CD4-positive, alpha-beta T cell (primary cell): ENCODE results near the gene GALNT12. TPM values are rescaled to one million over a fixed set of nuclear protein-coding genes. Genes with fewer than 3 reads are reported as not detected.

Experiments
- ATAC-seq: fragments of 200-7000 bp; cut with Tn5 transposase; one replicate; pipeline ENCODE4 v1.10.0; 2022; ENCODE audit warnings: mild to moderate bottlenecking; ENCODE audit not compliant: poor library complexity
- CTCF ChIA-PET: fragments of 350-600 bp; sonication (Branson Sonifier 250); formaldehyde crosslinking; loops from one replicate; lab custom pipeline; 2021; ENCODE audit warnings: antibody characterized with exemption, inconsistent platforms; lab: Charles Lee
- POLR2A ChIA-PET: fragments of 350-600 bp; sonication (Branson Sonifier 250); formaldehyde crosslinking; loops from one replicate; lab custom pipeline; 2021; ENCODE audit warnings: antibody characterized with exemption, inconsistent platforms; lab: Charles Lee
- DNase-seq, 14 experiments: peaks; one replicate each; pipeline ENCODE4 v3.0.0-alpha.2; 2013 to 2020; ENCODE audit warnings: mixed read lengths in 2 of 14
- H3K27ac ChIP-seq, 2 donors: one replicate each; pipeline versions ENCODE4 v1.5.1 to v1.7.0; 2013; ENCODE audit warnings: low read length in 2 of 2, low read depth in 1 of 2, mild to moderate bottlenecking in 1 of 2
- H3K27me3 ChIP-seq, 2 experiments: 1 replicate in 1 of 2; 2 replicates in 1 of 2; pipeline versions ENCODE4 v1.6.1 to v1.7.0; 2013; ENCODE audit warnings: low read length in 2 of 2, control low read depth in 1 of 2, mild to moderate bottlenecking in 1 of 2, moderate library complexity in 1 of 2; ENCODE audit not compliant: insufficient read depth in 2 of 2, control insufficient read depth in 1 of 2
- H3K36me3 ChIP-seq: one replicate; pipeline ENCODE4 v1.6.1; 2013; ENCODE audit warnings: low read length, control low read depth; ENCODE audit not compliant: insufficient read depth
- H3K4me1 ChIP-seq: one replicate; pipeline ENCODE4 v1.6.1; 2013; ENCODE audit warnings: low read length, control low read depth; ENCODE audit not compliant: insufficient read depth
- H3K4me3 ChIP-seq: one replicate; pipeline ENCODE4 v1.5.1; 2013; ENCODE audit warnings: mild to moderate bottlenecking, low read length, moderate library complexity
- H3K9me3 ChIP-seq, 2 experiments: 1 replicate in 1 of 2; 2 replicates in 1 of 2; pipeline versions ENCODE4 v1.6.1 to v1.7.0; 2013; ENCODE audit warnings: low read length in 2 of 2, mild to moderate bottlenecking in 2 of 2, control low read depth in 1 of 2, moderate library complexity in 1 of 2; ENCODE audit not compliant: control insufficient read depth in 1 of 2, insufficient read depth in 1 of 2
- H3K27ac Mint-ChIP-seq: one replicate; pipeline ENCODE4 v1.8.0; 2020; ENCODE audit warnings: mixed read lengths
- H3K27me3 Mint-ChIP-seq: one replicate; pipeline ENCODE4 v1.8.0; 2021; ENCODE audit warnings: mixed read lengths
- H3K36me3 Mint-ChIP-seq: one replicate; pipeline ENCODE4 v1.8.0; 2021; ENCODE audit warnings: low read depth, mixed read lengths
- H3K4me1 Mint-ChIP-seq: one replicate; pipeline ENCODE4 v1.8.0; 2021; ENCODE audit warnings: low read depth, mixed read lengths
- H3K4me3 Mint-ChIP-seq: one replicate; pipeline ENCODE4 v1.8.0; 2020; ENCODE audit warnings: mild to moderate bottlenecking, mixed read lengths
- H3K9me3 Mint-ChIP-seq: one replicate; pipeline ENCODE4 v1.8.0; 2020; ENCODE audit warnings: mixed read lengths
- intact Hi-C, 2 experiments: fragments of 100-400 bp; cut with DNase I in 1 of 2; cut with micrococcal nuclease in 1 of 2; formaldehyde crosslinking; loops; one replicate each; pipeline versions ENCODE4 v1.15.1 to v1.9.0; 2023 to 2025; cut with DNase I, micrococcal nuclease
- total RNA-seq, 174 experiments: library from RNA in 2 of 174; stranded (reverse) in 2 of 174; gene quantifications; one replicate each; pipeline ENCODE4 v1.2.3 and lab custom pipeline; 2021 to 2026
- TF ChIP-seq, protein P1 (sequence below): fragments of 200-600 bp; IDR thresholded peaks from one replicate; pipeline ENCODE4 v1.8.0; 2022; ENCODE audit warnings: antibody characterized with exemption, mild to moderate bottlenecking

The GALNT12 gene
- total RNA-seq, 2 experiments from 2014 or later: 8.7 to 11.5 TPM

DNA sequence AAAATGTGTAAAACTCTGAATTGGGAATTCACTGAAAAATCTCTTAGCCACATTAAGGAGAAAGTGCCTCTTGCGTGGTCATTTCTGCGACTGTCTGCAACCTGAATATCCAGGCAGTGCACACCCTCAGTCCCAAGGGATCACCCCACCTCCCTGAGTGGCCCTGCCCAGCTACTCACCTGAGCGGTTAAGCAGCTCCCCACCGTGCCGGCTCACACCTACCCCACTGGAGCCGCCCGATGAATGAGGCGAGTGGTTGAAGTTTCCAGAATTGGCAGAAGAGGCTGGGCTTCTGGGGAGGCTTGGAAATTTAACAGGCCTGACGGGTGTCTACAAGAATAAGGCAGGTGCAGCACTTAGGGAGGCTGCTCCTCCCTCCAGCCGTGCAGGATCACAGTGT is 36.8 kb upstream of the GALNT12 start:
- Mint-ChIP-seq H3K27me3 (no peaks in the 10 kb centered on the region), H3K4me1 (no peaks in the 10 kb centered on the region), H3K4me3 (no peak overlapping the region), H3K27ac (no peak overlapping the region), H3K9me3 (no peaks in the 10 kb centered on the region), H3K36me3 (peaks cover 78% of the 10 kb centered on the region)
- Histone ChIP-seq H3K36me3 (peaks cover 41% of the 10 kb centered on the region), H3K4me1 (no peaks in the 10 kb centered on the region), H3K4me3 (no peak overlapping the region), H3K9me3 (no peaks in the 10 kb centered on the region), H3K27ac (no peak overlapping the region), H3K27me3 (no peaks in the 10 kb centered on the region)
- CTCF ChIA-PET: no interaction called here
- intact Hi-C loops: no loop called here
- DNase-seq (no peak), ATAC-seq (no peak)
- TF ChIP-seq, protein P1, sequence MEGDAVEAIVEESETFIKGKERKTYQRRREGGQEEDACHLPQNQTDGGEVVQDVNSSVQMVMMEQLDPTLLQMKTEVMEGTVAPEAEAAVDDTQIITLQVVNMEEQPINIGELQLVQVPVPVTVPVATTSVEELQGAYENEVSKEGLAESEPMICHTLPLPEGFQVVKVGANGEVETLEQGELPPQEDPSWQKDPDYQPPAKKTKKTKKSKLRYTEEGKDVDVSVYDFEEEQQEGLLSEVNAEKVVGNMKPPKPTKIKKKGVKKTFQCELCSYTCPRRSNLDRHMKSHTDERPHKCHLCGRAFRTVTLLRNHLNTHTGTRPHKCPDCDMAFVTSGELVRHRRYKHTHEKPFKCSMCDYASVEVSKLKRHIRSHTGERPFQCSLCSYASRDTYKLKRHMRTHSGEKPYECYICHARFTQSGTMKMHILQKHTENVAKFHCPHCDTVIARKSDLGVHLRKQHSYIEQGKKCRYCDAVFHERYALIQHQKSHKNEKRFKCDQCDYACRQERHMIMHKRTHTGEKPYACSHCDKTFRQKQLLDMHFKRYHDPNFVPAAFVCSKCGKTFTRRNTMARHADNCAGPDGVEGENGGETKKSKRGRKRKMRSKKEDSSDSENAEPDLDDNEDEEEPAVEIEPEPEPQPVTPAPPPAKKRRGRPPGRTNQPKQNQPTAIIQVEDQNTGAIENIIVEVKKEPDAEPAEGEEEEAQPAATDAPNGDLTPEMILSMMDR: no peak
- POLR2A ChIA-PET: no interaction called here

DNA sequence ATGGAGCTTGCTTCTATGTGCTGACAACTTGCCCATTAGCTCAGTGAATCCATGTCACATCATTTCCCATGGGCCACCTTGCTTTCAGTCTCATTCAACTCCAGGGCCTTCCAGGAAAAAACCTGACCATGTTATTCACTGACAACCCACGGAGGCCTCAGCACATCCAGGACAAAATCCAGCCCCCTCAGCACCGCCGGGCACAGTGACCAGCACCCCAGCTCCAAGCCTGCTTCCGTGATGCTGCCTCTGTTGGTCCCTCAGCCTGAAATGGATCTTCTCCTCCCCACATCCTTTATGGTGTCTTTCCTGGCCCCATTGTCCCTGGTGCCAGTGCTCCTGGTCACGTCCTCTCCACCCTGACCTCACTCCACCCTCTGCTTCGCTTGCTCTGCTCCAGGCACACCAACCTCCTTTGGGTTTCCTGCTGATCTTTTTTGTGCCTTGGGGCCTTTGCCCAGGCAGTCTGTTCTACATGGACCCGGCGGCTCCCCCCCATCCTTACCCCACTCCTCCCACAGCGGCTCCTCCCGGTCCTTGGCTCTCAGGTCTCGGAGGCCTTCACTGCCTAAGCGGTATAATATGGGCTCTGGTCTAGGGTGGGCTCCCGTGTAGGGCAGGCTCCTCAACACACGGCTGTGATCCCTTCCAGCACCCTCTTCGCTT is 36.1 kb upstream of the GALNT12 start:
- intact Hi-C loops: no loop called here
- peaks cover 41% of the 10 kb centered on the region for H3K36me3 ChIP-seq
- Mint-ChIP-seq H3K27me3 (no peaks in the 10 kb centered on the region), H3K9me3 (no peaks in the 10 kb centered on the region), H3K36me3 (peaks cover 76% of the 10 kb centered on the region), H3K4me1 (no peaks in the 10 kb centered on the region), H3K4me3 (no peak overlapping the region), H3K27ac (no peak overlapping the region)
- H3K9me3 ChIP-seq: no peaks in the 10 kb centered on the region
- POLR2A ChIA-PET: no interaction called here
- TF ChIP-seq, protein P1: no peak
- CTCF ChIA-PET: no interaction called here
- H3K4me3 ChIP-seq: no peak overlapping the region
- H3K27me3 ChIP-seq: no peaks in the 10 kb centered on the region
- no peaks in the 10 kb centered on the region for H3K4me1 ChIP-seq
- no peak for DNase-seq
- H3K27ac ChIP-seq: no peak overlapping the region
- no peak for ATAC-seq

DNA sequence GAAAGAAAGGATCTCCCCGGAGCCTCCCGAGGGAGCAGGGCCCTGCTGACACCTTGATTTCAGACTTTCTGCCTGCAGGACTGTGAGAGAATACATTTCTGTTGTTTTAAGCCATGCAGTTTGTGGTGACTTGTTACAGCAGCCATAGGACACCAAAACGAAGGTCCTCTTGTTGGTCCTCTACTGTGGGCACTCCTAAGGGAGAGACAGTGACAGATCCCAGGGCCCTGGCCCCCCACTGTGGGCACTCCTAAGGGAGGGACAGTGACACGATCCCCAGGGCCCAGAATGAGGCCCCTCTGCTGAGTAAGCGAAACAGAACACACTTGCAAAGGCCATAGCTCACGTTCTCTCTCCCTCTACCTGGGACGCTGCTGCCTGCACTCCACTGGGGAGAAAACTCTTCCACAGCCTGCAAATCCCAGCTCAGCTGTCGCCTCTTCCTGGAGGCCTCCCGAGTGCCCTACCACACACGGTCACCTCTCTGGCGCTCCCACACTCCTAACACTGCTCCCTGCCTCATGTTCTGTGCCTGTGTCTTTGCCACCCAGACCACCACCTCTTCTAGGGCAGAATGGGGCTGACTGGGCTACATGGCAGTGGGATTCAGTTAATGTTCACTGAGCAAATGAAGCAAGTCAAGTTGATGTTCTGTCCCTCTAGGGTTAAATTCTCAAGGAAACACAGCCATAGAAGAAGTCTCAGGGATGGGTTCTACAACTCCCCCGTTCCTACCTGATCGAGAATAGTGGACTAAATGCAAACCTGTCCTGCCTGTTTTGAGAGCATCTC is 34.9 kb upstream of the GALNT12 start:
- H3K4me3 Mint-ChIP-seq: no peak overlapping the region
- no peaks in the 10 kb centered on the region for H3K27me3 Mint-ChIP-seq
- H3K27ac ChIP-seq: no peak overlapping the region
- ChIA-PET POLR2A (no interaction called here), CTCF (no interaction called here)
- no peaks in the 10 kb centered on the region for H3K4me1 Mint-ChIP-seq
- peaks cover 35% of the 10 kb centered on the region for H3K36me3 ChIP-seq
- no peak overlapping the region for H3K27ac Mint-ChIP-seq
- no peak overlapping the region for H3K4me3 ChIP-seq
- ATAC-seq (no peak), DNase-seq (no peak)
- intact Hi-C loops: no loop called here
- peaks cover 72% of the 10 kb centered on the region for H3K36me3 Mint-ChIP-seq
- H3K9me3 ChIP-seq: no peaks in the 10 kb centered on the region
- TF ChIP-seq, protein P1: no peak
- no peaks in the 10 kb centered on the region for H3K9me3 Mint-ChIP-seq
- no peaks in the 10 kb centered on the region for H3K4me1 ChIP-seq
- H3K27me3 ChIP-seq: no peaks in the 10 kb centered on the region
